C4-2B (cell line): ENCODE measurements around the gene TMEM8B.

Source experiments
- ZFX ChIP-seq: fragments of 450-650 bp; IDR thresholded peaks from 2 replicates; pipeline ENCODE4 v1.6.1; 2017
- TF ChIP-seq, protein P1 (sequence below): fragments of 450-650 bp; conservative IDR thresholded peaks from 2 replicates; pipeline ENCODE4 v1.5.1; 2017; ENCODE audit warnings: mild to moderate bottlenecking

DNA sequence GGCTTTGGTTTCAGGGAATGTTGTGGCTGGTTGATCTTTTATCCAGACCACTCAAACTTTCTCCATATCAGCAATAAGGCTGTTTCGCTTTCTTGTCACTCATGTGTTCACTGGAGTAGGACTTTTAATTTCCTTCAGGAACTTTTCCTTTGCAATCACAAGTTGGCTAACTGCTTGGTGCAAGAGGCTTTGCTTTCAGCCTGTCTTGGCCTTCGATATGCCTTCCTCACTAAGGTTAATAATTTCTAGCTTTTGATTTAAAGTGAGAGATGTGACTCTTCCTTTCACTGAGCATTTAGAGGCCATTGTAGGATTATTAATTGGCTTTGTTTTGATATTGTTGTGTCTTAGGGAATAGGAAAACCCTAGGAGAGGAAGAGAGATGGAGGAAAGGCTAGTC is 70.0 kb downstream of the TMEM8B start:
- TF ChIP-seq, protein P1, sequence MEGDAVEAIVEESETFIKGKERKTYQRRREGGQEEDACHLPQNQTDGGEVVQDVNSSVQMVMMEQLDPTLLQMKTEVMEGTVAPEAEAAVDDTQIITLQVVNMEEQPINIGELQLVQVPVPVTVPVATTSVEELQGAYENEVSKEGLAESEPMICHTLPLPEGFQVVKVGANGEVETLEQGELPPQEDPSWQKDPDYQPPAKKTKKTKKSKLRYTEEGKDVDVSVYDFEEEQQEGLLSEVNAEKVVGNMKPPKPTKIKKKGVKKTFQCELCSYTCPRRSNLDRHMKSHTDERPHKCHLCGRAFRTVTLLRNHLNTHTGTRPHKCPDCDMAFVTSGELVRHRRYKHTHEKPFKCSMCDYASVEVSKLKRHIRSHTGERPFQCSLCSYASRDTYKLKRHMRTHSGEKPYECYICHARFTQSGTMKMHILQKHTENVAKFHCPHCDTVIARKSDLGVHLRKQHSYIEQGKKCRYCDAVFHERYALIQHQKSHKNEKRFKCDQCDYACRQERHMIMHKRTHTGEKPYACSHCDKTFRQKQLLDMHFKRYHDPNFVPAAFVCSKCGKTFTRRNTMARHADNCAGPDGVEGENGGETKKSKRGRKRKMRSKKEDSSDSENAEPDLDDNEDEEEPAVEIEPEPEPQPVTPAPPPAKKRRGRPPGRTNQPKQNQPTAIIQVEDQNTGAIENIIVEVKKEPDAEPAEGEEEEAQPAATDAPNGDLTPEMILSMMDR = no peak
- no peak for TF ChIP-seq ZFX
